ENCODE results near the gene SORCS2.

- TF ChIP-seq CTCF (IDR thresholded peaks at IDR 0.05) = no peak
- no peak for TF ChIP-seq POLR2A (IDR thresholded peaks at IDR 0.05)
These were observed 227.8 kb downstream of the SORCS2 start for GRCh38 chr4:7419961-7420660.

Measured in uterus (tissue), 2 donors.